Liver (tissue), 3 donors: ENCODE results near the gene ERBB2.

ENCODE experiments used
- CTCF ChIP-seq: fragments of 150-350 bp; IDR thresholded peaks from 2 replicates; pipeline ENCODE4 v1.5.1; 2017; ENCODE audit warnings: improper control_type of control experiment, low read depth, low read length; ENCODE audit not compliant: missing input control
- EGR1 ChIP-seq, 2 donors: IDR thresholded peaks; 2 replicates each; pipeline ENCODE4 v1.6.1; 2016 to 2018; ENCODE audit warnings: antibody characterized with exemption in 2 of 2, low read depth in 2 of 2
- FOXA1 ChIP-seq: IDR thresholded peaks from 2 replicates; pipeline ENCODE4 v1.6.1; 2016; ENCODE audit warnings: antibody characterized with exemption
- JUND ChIP-seq, 2 donors: IDR thresholded peaks; 2 replicates each; pipeline ENCODE4 v1.6.1; 2016; ENCODE audit warnings: antibody characterized with exemption in 2 of 2
- MAX ChIP-seq: IDR thresholded peaks from 2 replicates; pipeline ENCODE4 v1.6.1; 2016; ENCODE audit warnings: antibody characterized with exemption
- RAD21 ChIP-seq, 2 donors: IDR thresholded peaks; 2 replicates each; pipeline ENCODE4 v1.6.1; 2016; ENCODE audit warnings: antibody characterized with exemption in 2 of 2, mild to moderate bottlenecking in 2 of 2
- REST ChIP-seq: IDR thresholded peaks from 2 replicates; pipeline ENCODE4 v1.6.1; 2016; ENCODE audit warnings: antibody characterized with exemption, mild to moderate bottlenecking
- donor health status: healthy.
- donor health status: healthy.

GRCh38 chr17:39727556-39727955, 27.7 kb downstream of the ERBB2 start:
- TF ChIP-seq EGR1 (IDR thresholded peaks at IDR 0.05; ENCODE audit: low read depth in 2 of 2) (no peak), MAX (no peak), CTCF (no peak), REST (no peak), FOXA1 (no peak), JUND (IDR thresholded peaks at IDR 0.05) (no peak), RAD21 (IDR thresholded peaks at IDR 0.05) (no peak)
